Tongue (tissue), 2 donors: ENCODE measurements around the gene SCYL1. TPM values are rescaled to one million over a fixed set of nuclear protein-coding genes. Genes with fewer than 3 reads are reported as not detected.

ENCODE experiments used
- DNase-seq: peaks from one replicate; pipeline ENCODE4 v3.0.0-alpha.2; 2015
- total RNA-seq: library from RNA; depleted of rRNA; stranded (reverse); fragments of >200 nt; gene quantifications from one replicate; pipeline ENCODE4 v1.2.3, GENCODE V29; 2014

Gene SCYL1
- total RNA-seq: 33.8 TPM

- DNase-seq: peak; percentile 90
These were observed at the start of gene SCYL1 for GRCh38 chr11:65524741-65525545. SCYL1 (plus strand) TSS chr11:65525083; CDS start chr11:65525154, 71 bp downstream.

GRCh38 chr11:65476632-65477148 lies 48.2 kb upstream of the SCYL1 start:
- no peak for DNase-seq

GRCh38 chr11:65477149-65477965 lies 47.5 kb upstream of the SCYL1 start:
- peak; percentile 98 for DNase-seq

- peak; percentile 47 for DNase-seq
These were observed 46.3 kb upstream of the SCYL1 start for GRCh38 chr11:65478388-65479183.

- DNase-seq: peak; percentile 67
These were observed 45.4 kb upstream of the SCYL1 start for GRCh38 chr11:65479184-65480145.

GRCh38 chr11:65482306-65482850 lies 42.5 kb upstream of the SCYL1 start:
- DNase-seq: no peak

GRCh38 chr11:65485920-65486219 lies 39.0 kb upstream of the SCYL1 start:
- peak; percentile 51 for DNase-seq

GRCh38 chr11:65486570-65487466 lies 38.1 kb upstream of the SCYL1 start:
- DNase-seq: no peak

- DNase-seq: peak; percentile 100
These were observed 37.2 kb upstream of the SCYL1 start for GRCh38 chr11:65487467-65488272.

- no peak for DNase-seq
These were observed 36.4 kb upstream of the SCYL1 start for GRCh38 chr11:65488273-65489034.

- peak; percentile 69 for DNase-seq
These were observed 35.7 kb upstream of the SCYL1 start for GRCh38 chr11:65489035-65489705.

GRCh38 chr11:65489706-65490320 lies 35.1 kb upstream of the SCYL1 start:
- peak; percentile 92 for DNase-seq

- no peak for DNase-seq
These were observed 33.8 kb upstream of the SCYL1 start for GRCh38 chr11:65491163-65491465.

GRCh38 chr11:65491614-65492386 lies 33.1 kb upstream of the SCYL1 start:
- DNase-seq: peak; percentile 91

- DNase-seq: no peak
These were observed 32.6 kb upstream of the SCYL1 start for GRCh38 chr11:65492387-65492636.

GRCh38 chr11:65492637-65493366 lies 32.1 kb upstream of the SCYL1 start:
- DNase-seq: peak; percentile 92
